CD14-positive monocyte (primary cell): ENCODE measurements around the gene TGM1. TPM values are rescaled to one million over a fixed set of nuclear protein-coding genes. Genes with fewer than 3 reads are reported as not detected.
"Not testable (repeated sequence)": the region's sequence is repeated elsewhere in the genome, so short reads cannot be mapped to it uniquely, and the experiment has no call there.

Experiments
- DNase-seq, 3 donors: peaks; one replicate each; pipeline ENCODE4 v3.0.0-alpha.2; 2011 to 2022
- H2AFZ ChIP-seq: 2 replicates; pipeline ENCODE4 v1.6.0; 2012; ENCODE audit warnings: mild to moderate bottlenecking, low read depth, low read length, inconsistent platforms; ENCODE audit not compliant: insufficient read depth, poor library complexity, severe bottlenecking
- H3K27ac ChIP-seq, 2 donors: 1 replicate in 1 of 2; 2 replicates in 1 of 2; pipeline ENCODE4 v1.5.1; 2012 to 2013; ENCODE audit warnings: low read length in 2 of 2, control low read depth in 1 of 2, inconsistent platforms in 1 of 2, low read depth in 1 of 2, mild to moderate bottlenecking in 1 of 2
- H3K27me3 ChIP-seq, 2 donors: one replicate each; pipeline versions ENCODE4 v1.6.0 to v1.6.1; 2011 to 2013; ENCODE audit warnings: low read length in 2 of 2; ENCODE audit not compliant: control insufficient read depth in 2 of 2, insufficient read depth in 2 of 2
- H3K36me3 ChIP-seq, 2 donors: replicated peaks in 1 of 2; 1 replicate in 1 of 2; 2 replicates in 1 of 2; pipeline versions ENCODE4 v1.5.1 to v1.6.1; 2012 to 2013; ENCODE audit warnings: low read length in 2 of 2, control low read depth in 1 of 2, inconsistent platforms in 1 of 2, mild to moderate bottlenecking in 1 of 2; ENCODE audit not compliant: insufficient read depth in 2 of 2, control insufficient read depth in 1 of 2
- H3K4me1 ChIP-seq, 2 donors: 1 replicate in 1 of 2; 2 replicates in 1 of 2; pipeline versions ENCODE4 v1.5.1 to v1.6.1; 2012 to 2013; ENCODE audit warnings: low read length in 2 of 2, control low read depth in 1 of 2, inconsistent platforms in 1 of 2, mild to moderate bottlenecking in 1 of 2, moderate library complexity in 1 of 2; ENCODE audit not compliant: insufficient read depth in 2 of 2, control insufficient read depth in 1 of 2
- H3K4me2 ChIP-seq: replicated peaks from 2 replicates; pipeline ENCODE3; 2012; ENCODE audit warnings: low read length, moderate library complexity, mild to moderate bottlenecking; ENCODE audit not compliant: poor library complexity, severe bottlenecking; ENCODE audit errors: extremely low read depth
- H3K4me3 ChIP-seq, 3 experiments: fragments of 200-600 bp in 1 of 3; sonication (generic) in 1 of 3; replicated peaks in 1 of 3; 1 replicate in 2 of 3; 2 replicates in 1 of 3; pipeline ENCODE4 v1.5.1; 2011 to 2013; ENCODE audit warnings: low read length in 3 of 3, mild to moderate bottlenecking in 3 of 3, control low read depth in 2 of 3, low read depth in 2 of 3, inconsistent platforms in 1 of 3, moderate library complexity in 1 of 3
- H3K79me2 ChIP-seq: 2 replicates; pipeline ENCODE4 v1.6.0; 2012; ENCODE audit warnings: mild to moderate bottlenecking, control low read depth, inconsistent platforms, low read length, moderate library complexity; ENCODE audit not compliant: insufficient read depth
- H3K9ac ChIP-seq: 2 replicates; pipeline ENCODE4 v1.6.0; 2017; ENCODE audit warnings: low read length, mild to moderate bottlenecking; ENCODE audit not compliant: insufficient read depth, poor library complexity, severe bottlenecking
- H3K9me3 ChIP-seq, 2 donors: replicated peaks in 1 of 2; 1 replicate in 1 of 2; 2 replicates in 1 of 2; pipeline versions ENCODE4 v1.5.1 to v1.6.1; 2012 to 2013; ENCODE audit warnings: low read length in 2 of 2, control low read depth in 1 of 2; ENCODE audit not compliant: control insufficient read depth in 1 of 2, insufficient read depth in 1 of 2
- H4K20me1 ChIP-seq: 2 replicates; pipeline ENCODE4 v1.6.0; 2012; ENCODE audit warnings: mild to moderate bottlenecking, low read length, control low read depth, moderate library complexity; ENCODE audit not compliant: insufficient read depth
- H3K27ac Mint-ChIP-seq, 7 donors: one replicate each; pipeline ENCODE4 v1.8.0; 2020; ENCODE audit warnings: mild to moderate bottlenecking in 7 of 7, mixed read lengths in 7 of 7, moderate library complexity in 6 of 7, inconsistent platforms in 2 of 7
- H3K27me3 Mint-ChIP-seq, 3 donors: one replicate each; pipeline ENCODE4 v1.8.0; 2021 to 2022; ENCODE audit warnings: low read depth in 3 of 3, mild to moderate bottlenecking in 3 of 3, mixed read lengths in 3 of 3, moderate library complexity in 3 of 3, inconsistent platforms in 1 of 3
- H3K36me3 Mint-ChIP-seq, 2 donors: one replicate each; pipeline ENCODE4 v1.8.0; 2020; ENCODE audit warnings: mixed read lengths in 2 of 2, inconsistent platforms in 1 of 2, mild to moderate bottlenecking in 1 of 2
- H3K4me1 Mint-ChIP-seq: one replicate; pipeline ENCODE4 v1.8.0; 2020; ENCODE audit warnings: mild to moderate bottlenecking, mixed read lengths
- H3K4me3 Mint-ChIP-seq, 2 donors: one replicate each; pipeline ENCODE4 v1.8.0; 2020; ENCODE audit warnings: mild to moderate bottlenecking in 2 of 2, mixed read lengths in 2 of 2, moderate library complexity in 1 of 2
- H3K9me3 Mint-ChIP-seq, 7 donors: one replicate each; pipeline ENCODE4 v1.8.0; 2020 to 2022; ENCODE audit warnings: mixed read lengths in 7 of 7, mild to moderate bottlenecking in 6 of 7, moderate library complexity in 6 of 7, inconsistent platforms in 2 of 7
- WGBS: methylation state at CpG from one replicate; pipeline ENCODE4 v1.1.5; 2013; ENCODE audit warnings: missing lambda C conversion rate; ENCODE audit not compliant: insufficient coverage; 5-methylcytosine and 5-hydroxymethylcytosine counted together
- intact Hi-C, 2 donors: fragments of 100-400 bp; cut with micrococcal nuclease; formaldehyde crosslinking; loops; one replicate each; pipeline versions ENCODE4 v1.15.0 to v1.15.1; 2023
- polyA plus RNA-seq, 3 donors: library from polyadenylated mRNA; depleted of rRNA in 1 of 3; unstranded in 2 of 3; stranded (reverse) in 1 of 3; fragments of 300-500 nt in 2 of 3; fragments of >200 nt in 1 of 3; fragmentation: Illumina TruSeq in 2 of 3; gene quantifications; 1 replicate in 2 of 3; 2 replicates in 1 of 3; pipeline ENCODE4 v1.2.3, GENCODE V29; 2012 to 2021
- TF ChIP-seq, protein P1 (sequence below): fragments of 200-600 bp; IDR thresholded peaks from one replicate; pipeline ENCODE4 v1.8.0; 2022; ENCODE audit warnings: antibody characterized with exemption, mild to moderate bottlenecking

The TGM1 gene
- polyA plus RNA-seq, 3 donors, result 7.8 TPM; not detected in 2

- WGBS, result 98% methylated on average over 10 of the region's 11 CpGs
- H3K9ac ChIP-seq, result no peak overlapping the region
- no peak overlapping the region for H3K4me2 ChIP-seq
- intact Hi-C loops, result no loop called here
- DNase-seq, result no peak
- peaks cover 63 to 94% of the 10 kb centered on the region in 2 donors for H3K36me3 ChIP-seq
- H3K27me3 Mint-ChIP-seq, result no peaks in the 10 kb centered on the region
- no peak overlapping the region for H2AFZ ChIP-seq
- H3K4me1 ChIP-seq, result no peaks in the 10 kb centered on the region
- H3K9me3 ChIP-seq, result peaks cover 0 to 6% of the 10 kb centered on the region in 2 donors
- H3K79me2 ChIP-seq, result peaks cover 19% of the 10 kb centered on the region
- H4K20me1 ChIP-seq, result peaks cover 38% of the 10 kb centered on the region
- H3K27me3 ChIP-seq, result no peaks in the 10 kb centered on the region
- peak overlapping the region in 4 of 7 donors; percentile 20 to 72 (median 39) for H3K27ac Mint-ChIP-seq
- H3K27ac ChIP-seq, result peak overlapping the region in 1 of 2 donors; percentile 31
- no peak overlapping the region for H3K4me3 Mint-ChIP-seq
- peaks cover 80 to 86% of the 10 kb centered on the region in 2 donors for H3K36me3 Mint-ChIP-seq
- no peak overlapping the region for H3K4me3 ChIP-seq
- peaks cover 0 to 16% (median 9%) of the 10 kb centered on the region in 7 donors for H3K9me3 Mint-ChIP-seq
- H3K4me1 Mint-ChIP-seq, result peaks cover 9% of the 10 kb centered on the region
- TF ChIP-seq, protein P1, sequence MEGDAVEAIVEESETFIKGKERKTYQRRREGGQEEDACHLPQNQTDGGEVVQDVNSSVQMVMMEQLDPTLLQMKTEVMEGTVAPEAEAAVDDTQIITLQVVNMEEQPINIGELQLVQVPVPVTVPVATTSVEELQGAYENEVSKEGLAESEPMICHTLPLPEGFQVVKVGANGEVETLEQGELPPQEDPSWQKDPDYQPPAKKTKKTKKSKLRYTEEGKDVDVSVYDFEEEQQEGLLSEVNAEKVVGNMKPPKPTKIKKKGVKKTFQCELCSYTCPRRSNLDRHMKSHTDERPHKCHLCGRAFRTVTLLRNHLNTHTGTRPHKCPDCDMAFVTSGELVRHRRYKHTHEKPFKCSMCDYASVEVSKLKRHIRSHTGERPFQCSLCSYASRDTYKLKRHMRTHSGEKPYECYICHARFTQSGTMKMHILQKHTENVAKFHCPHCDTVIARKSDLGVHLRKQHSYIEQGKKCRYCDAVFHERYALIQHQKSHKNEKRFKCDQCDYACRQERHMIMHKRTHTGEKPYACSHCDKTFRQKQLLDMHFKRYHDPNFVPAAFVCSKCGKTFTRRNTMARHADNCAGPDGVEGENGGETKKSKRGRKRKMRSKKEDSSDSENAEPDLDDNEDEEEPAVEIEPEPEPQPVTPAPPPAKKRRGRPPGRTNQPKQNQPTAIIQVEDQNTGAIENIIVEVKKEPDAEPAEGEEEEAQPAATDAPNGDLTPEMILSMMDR, result no peak
Observed at GRCh38 chr14:24206260-24207103, 56.5 kb downstream of the TGM1 start.

DNA sequence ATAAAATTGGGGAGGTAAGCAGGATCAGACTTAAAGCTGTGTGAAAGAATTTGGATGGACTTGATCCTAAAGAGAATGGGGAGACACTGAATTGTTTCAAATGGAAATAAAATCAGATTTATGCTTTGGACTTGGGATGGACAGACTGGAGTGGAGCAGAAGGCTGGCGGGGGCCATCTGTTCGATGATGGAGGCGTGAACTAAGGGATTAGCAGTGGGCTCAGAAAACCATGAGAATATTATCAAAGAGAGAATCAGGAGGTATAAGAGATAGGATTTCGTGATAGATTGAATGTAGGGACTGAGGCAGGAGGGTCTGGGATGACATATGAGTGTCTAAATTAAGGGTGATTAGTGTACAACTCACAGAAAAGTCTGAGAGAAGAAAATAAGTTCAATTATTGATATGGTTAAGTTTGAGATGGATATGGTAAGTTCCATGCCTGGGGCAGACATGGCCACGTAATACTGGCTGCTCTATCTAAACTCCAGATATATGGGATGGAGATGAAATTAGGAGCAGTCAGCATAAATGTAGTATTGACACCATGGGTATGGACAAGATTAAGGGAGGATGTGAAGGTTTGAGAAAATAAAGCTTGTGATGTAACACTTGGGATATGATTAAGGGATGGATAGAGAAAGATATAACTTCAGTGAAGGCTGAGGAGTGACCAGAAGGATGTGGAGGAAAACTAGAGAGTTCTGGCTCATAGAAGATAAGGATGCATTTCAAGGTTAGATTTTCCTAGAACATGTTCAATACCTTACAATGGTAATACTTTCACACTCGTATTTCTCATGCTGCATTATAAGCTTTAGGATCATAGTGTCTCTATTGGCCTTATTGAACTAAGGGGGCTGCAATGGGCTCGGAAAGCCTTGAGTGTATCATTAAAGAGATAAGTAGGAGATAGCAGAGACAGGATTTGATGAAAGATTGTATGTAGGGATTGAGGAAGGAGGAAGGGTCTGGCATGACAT lies 58.5 kb downstream of the TGM1 start:
- Mint-ChIP-seq H3K4me3 (no peak overlapping the region), H3K27ac (peak overlapping the region in 1 of 7 donors; percentile 15), H3K9me3 (peaks cover 2 to 21% (median 12%) of the 10 kb centered on the region in 7 donors), H3K36me3 (peaks cover 69 to 80% of the 10 kb centered on the region in 2 donors), H3K27me3 (no peaks in the 10 kb centered on the region), H3K4me1 (peaks cover 2% of the 10 kb centered on the region)
- no peak overlapping the region for H3K9ac ChIP-seq
- no peaks in the 10 kb centered on the region for H3K27me3 ChIP-seq
- H4K20me1 ChIP-seq, result peaks cover 38% of the 10 kb centered on the region
- DNase-seq, result no peak
- H3K36me3 ChIP-seq, result peaks cover 46 to 78% of the 10 kb centered on the region in 2 donors
- intact Hi-C loops, result no loop called here
- TF ChIP-seq, protein P1, result no peak
- no peak overlapping the region for H3K27ac ChIP-seq
- WGBS, result 98% methylated on average over 6 of the region's 7 CpGs
- H3K9me3 ChIP-seq, result peaks cover 0 to 9% of the 10 kb centered on the region in 2 donors
- no peak overlapping the region for H3K4me2 ChIP-seq
- H3K4me1 ChIP-seq, result no peaks in the 10 kb centered on the region
- H3K4me3 ChIP-seq, result no peak overlapping the region
- peaks cover 10% of the 10 kb centered on the region for H3K79me2 ChIP-seq
- no peak overlapping the region for H2AFZ ChIP-seq

DNA sequence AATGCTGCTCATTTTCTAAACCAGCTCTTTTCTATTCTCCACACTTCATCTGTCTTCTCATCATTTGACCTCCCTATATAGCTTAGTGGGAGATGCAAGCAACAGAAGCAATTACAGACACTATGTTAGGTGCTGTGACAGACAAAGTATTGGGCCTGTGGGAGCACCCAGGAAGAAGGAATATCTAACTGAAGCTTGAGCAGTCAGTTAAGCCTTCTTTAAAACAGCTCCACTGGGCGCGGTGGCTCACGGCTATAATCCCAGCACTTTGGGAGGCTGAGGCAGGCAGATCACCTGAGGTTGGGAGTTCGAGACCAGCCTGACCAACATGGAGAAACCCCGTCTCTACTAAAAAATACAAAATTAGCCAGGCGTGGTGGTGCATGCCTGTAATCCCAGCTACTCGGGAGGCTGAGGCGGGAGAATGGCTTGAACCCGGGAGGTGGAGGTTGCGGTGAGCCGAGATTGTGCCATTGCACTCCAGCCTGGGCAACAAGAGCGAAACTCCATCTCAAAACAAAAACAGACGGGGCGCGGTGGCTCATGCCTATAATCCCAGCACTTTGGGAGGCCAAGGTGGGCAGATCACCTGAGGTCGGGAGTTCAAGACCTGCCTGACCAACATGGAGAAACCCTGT lies 59.6 kb downstream of the TGM1 start:
- H2AFZ ChIP-seq, H3K4me3 Mint-ChIP-seq, H3K27ac ChIP-seq, DNase-seq, H3K4me2 ChIP-seq, H3K27me3 Mint-ChIP-seq, H3K9ac ChIP-seq, H3K4me3 ChIP-seq, H3K27me3 ChIP-seq, H3K4me1 ChIP-seq, intact Hi-C loops, H3K27ac Mint-ChIP-seq, H3K9me3 ChIP-seq: not testable (repeated sequence)
- H3K9me3 Mint-ChIP-seq, result peaks cover 6 to 23% (median 15%) of the 10 kb centered on the region in 7 donors
- Histone ChIP-seq H3K79me2 (peaks cover 18% of the 10 kb centered on the region), H3K36me3 (peaks cover 39 to 67% of the 10 kb centered on the region in 2 donors), H4K20me1 (peaks cover 34% of the 10 kb centered on the region)
- H3K4me1 Mint-ChIP-seq, result peaks cover 10% of the 10 kb centered on the region
- H3K36me3 Mint-ChIP-seq, result peaks cover 71 to 84% of the 10 kb centered on the region in 2 donors
- 100% methylated on average over 2 of the region's 16 CpGs for WGBS
